OCI-LY1 (cell line): ENCODE results near the gene SMAD1.
A peak's percentile ranks its signal among the peaks of the same experiment; 100 is the strongest.

ENCODE experiments used
- H2AFZ ChIP-seq: fragments of 200-600 bp; sonication (generic), shearing (Covaris generic); 2 replicates; pipeline ENCODE4 v1.6.0; 2014; ENCODE audit warnings: antibody characterized with exemption, mild to moderate bottlenecking, low read length
- H3F3A ChIP-seq: fragments of 200-600 bp; sonication (generic), shearing (Covaris generic); 2 replicates; pipeline ENCODE4 v1.6.0; 2014; ENCODE audit warnings: mild to moderate bottlenecking, antibody characterized with exemption, low read length, moderate library complexity; ENCODE audit not compliant: insufficient read depth
- H3K27ac ChIP-seq: fragments of 200-600 bp; sonication (generic); 2 replicates; pipeline ENCODE4 v1.5.1; 2014; ENCODE audit warnings: low read length, mixed run types, mild to moderate bottlenecking, low read depth; ENCODE audit not compliant: poor library complexity, severe bottlenecking
- H3K27me3 ChIP-seq: fragments of 200-600 bp; sonication (generic); 2 replicates; pipeline ENCODE4 v1.6.0; 2014; ENCODE audit warnings: antibody characterized with exemption, mild to moderate bottlenecking, low read length, moderate library complexity; ENCODE audit not compliant: insufficient read depth
- H3K36me3 ChIP-seq: fragments of 200-600 bp; sonication (generic); 2 replicates; pipeline ENCODE4 v1.6.1; 2014; ENCODE audit warnings: mild to moderate bottlenecking, antibody characterized with exemption, low read length, moderate library complexity, mixed read lengths; ENCODE audit not compliant: insufficient read depth
- H3K4me1 ChIP-seq: fragments of 200-600 bp; sonication (generic); 2 replicates; pipeline ENCODE4 v1.5.1; 2014; ENCODE audit warnings: mild to moderate bottlenecking, low read length, moderate library complexity; ENCODE audit not compliant: insufficient read depth, severe bottlenecking
- H3K4me2 ChIP-seq: fragments of 200-600 bp; sonication (generic), shearing (Covaris generic); 2 replicates; pipeline ENCODE4 v1.6.1; 2014; ENCODE audit warnings: low read length
- H3K4me3 ChIP-seq: fragments of 200-600 bp; sonication (generic); 2 replicates; pipeline ENCODE4 v1.5.1; 2014; ENCODE audit warnings: low read length, low read depth, mild to moderate bottlenecking, mixed read lengths; ENCODE audit not compliant: poor library complexity, severe bottlenecking
- H3K79me2 ChIP-seq: fragments of 200-600 bp; shearing (Covaris generic); 2 replicates; pipeline ENCODE4 v1.6.1; 2016; ENCODE audit warnings: mixed run types, low read length, mixed read lengths; ENCODE audit not compliant: insufficient read depth
- H3K9ac ChIP-seq: fragments of 200-600 bp; sonication (generic), shearing (Covaris generic); 2 replicates; pipeline ENCODE4 v1.6.1; 2014; ENCODE audit warnings: mild to moderate bottlenecking, low read length, mixed read lengths
- H3K9me2 ChIP-seq: fragments of 200-600 bp; sonication (generic), shearing (Covaris generic); 2 replicates; pipeline ENCODE4 v1.6.1; 2014; ENCODE audit warnings: low read depth, mild to moderate bottlenecking, low read length, mixed read lengths
- H3K9me3 ChIP-seq: fragments of 200-600 bp; shearing (Covaris generic); 2 replicates; pipeline ENCODE4 v1.6.1; 2014; ENCODE audit warnings: low read length, mixed read lengths
- H4K20me1 ChIP-seq: fragments of 200-600 bp; sonication (generic), shearing (Covaris generic); 2 replicates; pipeline ENCODE4 v1.6.0; 2016; ENCODE audit warnings: mild to moderate bottlenecking, low read length; ENCODE audit not compliant: insufficient read depth
- CTCF ChIP-seq: fragments of 200-600 bp; sonication (generic), shearing (Covaris generic); IDR thresholded peaks from 2 replicates; pipeline ENCODE4 v1.5.1; 2017; ENCODE audit warnings: mild to moderate bottlenecking, antibody characterized with exemption, low read length, moderate library complexity, mixed read lengths
- EZH2 ChIP-seq: fragments of 200-600 bp; sonication (generic), shearing (Covaris generic); IDR thresholded peaks from 2 replicates; pipeline ENCODE4 v1.8.0; 2017; ENCODE audit warnings: borderline replicate concordance, mixed run types, mild to moderate bottlenecking, antibody characterized with exemption, low read length, moderate library complexity, mixed read lengths

SMAD1 gene

GRCh38 chr4:145535202-145535601 is 53.5 kb downstream of the SMAD1 start:
- Histone ChIP-seq H3K79me2 (peaks cover 95% of the 10 kb centered on the region), H2AFZ (no peak overlapping the region), H3K9ac (no peak overlapping the region), H3K4me3 (no peak overlapping the region), H3K9me3 (no peaks in the 10 kb centered on the region), H3K27me3 (no peaks in the 10 kb centered on the region), H3K4me1 (peaks cover 100% of the 10 kb centered on the region), H3K36me3 (peaks cover 72% of the 10 kb centered on the region), H3F3A (no peaks in the 10 kb centered on the region), H3K4me2 (no peak overlapping the region), H3K9me2 (no peaks in the 10 kb centered on the region), H4K20me1 (no peaks in the 10 kb centered on the region), H3K27ac (peak overlapping the region; percentile 2)
- no peak for TF ChIP-seq EZH2
- TF ChIP-seq CTCF, result no peak

GRCh38 chr4:145536044-145536443 is 54.4 kb downstream of the SMAD1 start:
- Histone ChIP-seq H3K4me3 (no peak overlapping the region), H4K20me1 (no peaks in the 10 kb centered on the region), H3K27me3 (no peaks in the 10 kb centered on the region), H3K9me2 (no peaks in the 10 kb centered on the region), H2AFZ (no peak overlapping the region), H3K36me3 (peaks cover 79% of the 10 kb centered on the region), H3F3A (no peaks in the 10 kb centered on the region), H3K4me2 (peak overlapping the region; percentile 7; the same call in 1 of the 2 replicates), H3K4me1 (peaks cover 100% of the 10 kb centered on the region), H3K9me3 (no peaks in the 10 kb centered on the region), H3K79me2 (peaks cover 87% of the 10 kb centered on the region), H3K27ac (peak overlapping the region; percentile 56), H3K9ac (no peak overlapping the region)
- no peak for TF ChIP-seq EZH2
- TF ChIP-seq CTCF, result no peak

- Histone ChIP-seq H3K9ac (no peak overlapping the region), H3K79me2 (peaks cover 67% of the 10 kb centered on the region), H3K27me3 (no peaks in the 10 kb centered on the region), H3K9me2 (no peaks in the 10 kb centered on the region), H3K4me3 (no peak overlapping the region), H2AFZ (no peak overlapping the region), H3K4me2 (peak overlapping the region; percentile 3; the same call in 1 of the 2 replicates), H3K9me3 (no peaks in the 10 kb centered on the region), H4K20me1 (no peaks in the 10 kb centered on the region), H3K36me3 (peaks cover 82% of the 10 kb centered on the region), H3F3A (no peaks in the 10 kb centered on the region), H3K4me1 (peaks cover 89% of the 10 kb centered on the region), H3K27ac (peak overlapping the region; percentile 47)
- TF ChIP-seq CTCF (no peak), EZH2 (no peak)
These were observed 56.9 kb downstream of the SMAD1 start for GRCh38 chr4:145538596-145538995.
